ENCODE results near the gene SNX4. TPM values are rescaled to one million over a fixed set of nuclear protein-coding genes. Genes with fewer than 3 reads are reported as not detected.

The SNX4 gene
- total RNA-seq, 4 donors from 2014 or later, result 20.6 to 27.8 (median 24.9) TPM

GRCh38 chr3:125440559-125440955, 79.4 kb downstream of the SNX4 start:
- Histone ChIP-seq H3K4me1 (no peaks in the 10 kb centered on the region), H3K9me3 (peaks cover 4% of the 10 kb centered on the region), H3K27ac (no peak overlapping the region), H3K4me3 (no peak overlapping the region), H3K36me3 (peaks cover under 1% of the 10 kb centered on the region), H3K27me3 (no peaks in the 10 kb centered on the region)
- DNase-seq (ENCODE audit: low spot score in 2 of 2), result no peak
- TF ChIP-seq POLR2A (IDR thresholded peaks at IDR 0.05) (no peak), POLR2AphosphoS5 (IDR thresholded peaks at IDR 0.05) (no peak), EP300 (IDR thresholded peaks at IDR 0.05) (no peak), CTCF (IDR thresholded peaks at IDR 0.05) (no peak)
- 89% methylated on average over 1 of the region's 3 CpGs for WGBS

- H3K9me3 ChIP-seq, result peaks cover 1% of the 10 kb centered on the region
- H3K36me3 ChIP-seq, result no peaks in the 10 kb centered on the region
- DNase-seq (ENCODE audit: low spot score in 2 of 2), result no peak
- TF ChIP-seq CTCF (IDR thresholded peaks at IDR 0.05) (peak; percentile 75 to 87), POLR2AphosphoS5 (IDR thresholded peaks at IDR 0.05) (no peak)
- no peak overlapping the region for H3K27ac ChIP-seq
- no peak overlapping the region for H3K4me3 ChIP-seq
- 50% methylated on average over 9 of the region's 9 CpGs for WGBS
- H3K4me1 ChIP-seq, result peaks cover 4% of the 10 kb centered on the region
- H3K27me3 ChIP-seq, result no peaks in the 10 kb centered on the region
Measured at GRCh38 chr3:125437631-125438435, 82.2 kb downstream of the SNX4 start.

GRCh38 chr3:125436921-125437320, 83.1 kb downstream of the SNX4 start:
- no peak overlapping the region for H3K27ac ChIP-seq
- no peak overlapping the region for H3K4me3 ChIP-seq
- peaks cover 4% of the 10 kb centered on the region for H3K4me1 ChIP-seq
- WGBS, result 71% methylated on average over 7 of the region's 7 CpGs
- DNase-seq (ENCODE audit: low spot score in 2 of 2), result no peak
- H3K27me3 ChIP-seq, result no peaks in the 10 kb centered on the region
- H3K36me3 ChIP-seq, result no peaks in the 10 kb centered on the region
- no peaks in the 10 kb centered on the region for H3K9me3 ChIP-seq
- TF ChIP-seq POLR2A (IDR thresholded peaks at IDR 0.05) (no peak), CTCF (IDR thresholded peaks at IDR 0.05) (no peak), POLR2AphosphoS5 (IDR thresholded peaks at IDR 0.05) (no peak), EP300 (IDR thresholded peaks at IDR 0.05) (no peak)

GRCh38 chr3:125435231-125435630, 84.8 kb downstream of the SNX4 start:
- Histone ChIP-seq H3K36me3 (no peaks in the 10 kb centered on the region), H3K4me3 (no peak overlapping the region), H3K27me3 (no peaks in the 10 kb centered on the region), H3K27ac (no peak overlapping the region), H3K4me1 (peaks cover 4% of the 10 kb centered on the region), H3K9me3 (no peaks in the 10 kb centered on the region)
- DNase-seq (ENCODE audit: low spot score in 2 of 2), result no peak
- no CpG with 5 or more reads among the region's 2 CpGs for WGBS
- TF ChIP-seq EP300 (IDR thresholded peaks at IDR 0.05) (no peak), POLR2AphosphoS5 (IDR thresholded peaks at IDR 0.05) (no peak), POLR2A (IDR thresholded peaks at IDR 0.05) (no peak), CTCF (IDR thresholded peaks at IDR 0.05) (no peak)

- TF ChIP-seq POLR2A (IDR thresholded peaks at IDR 0.05) (no peak), POLR2AphosphoS5 (IDR thresholded peaks at IDR 0.05) (no peak), CTCF (IDR thresholded peaks at IDR 0.05) (no peak), EP300 (IDR thresholded peaks at IDR 0.05) (no peak)
- Histone ChIP-seq H3K36me3 (no peaks in the 10 kb centered on the region), H3K27me3 (no peaks in the 10 kb centered on the region), H3K4me1 (peaks cover 4% of the 10 kb centered on the region), H3K27ac (no peak overlapping the region), H3K4me3 (no peak overlapping the region), H3K9me3 (no peaks in the 10 kb centered on the region)
- no peak for DNase-seq (ENCODE audit: low spot score in 2 of 2)
- 92% methylated on average over 6 of the region's 6 CpGs for WGBS
Measured at GRCh38 chr3:125434582-125435011, 85.4 kb downstream of the SNX4 start.

Data from suprapubic skin (tissue), 4 donors.